Measurements from ENCODE around the gene ADRB2. TPM values are rescaled to one million over a fixed set of nuclear protein-coding genes. Genes with fewer than 3 reads are reported as not detected.

ADRB2 gene
- total RNA-seq, 1 experiment from 2014 or later, result 1.0 TPM

DNA sequence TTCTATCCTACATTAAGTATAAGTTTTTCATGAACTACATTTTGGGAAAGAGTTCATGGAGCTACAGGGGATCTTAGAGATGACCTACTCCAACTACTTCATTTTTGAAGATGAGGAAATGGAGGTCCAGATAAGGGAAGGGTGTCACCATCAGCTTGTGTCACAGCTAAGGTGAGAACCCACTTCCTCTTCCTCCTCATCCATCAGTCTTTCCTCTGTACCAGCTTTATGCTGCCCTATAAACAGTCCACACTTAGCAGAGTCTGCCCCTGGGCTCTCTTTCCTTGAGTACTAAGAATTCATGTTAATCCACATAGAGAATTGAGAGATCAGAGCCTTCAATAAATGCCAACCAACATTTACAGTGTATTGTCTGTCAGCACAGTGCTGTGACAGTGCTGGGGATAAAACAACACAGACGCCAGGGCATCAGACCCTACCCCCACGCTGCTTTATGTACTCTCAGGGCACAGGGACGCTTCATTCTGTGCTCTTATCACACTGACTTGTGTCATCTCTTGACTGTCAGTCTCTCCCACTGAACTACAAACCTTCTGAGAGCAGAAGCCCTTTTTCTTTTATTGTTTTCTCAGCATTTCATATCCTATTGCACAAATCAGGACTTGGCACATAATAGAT lies 22.1 kb downstream of the ADRB2 start:
- in situ Hi-C loops (cut with HindIII; ENCODE audit: low pct_unique_long_range_greater_than_20kb, low sequenced_read_pairs), result no loop called here
- ChIA-PET CTCF (no interaction called here), POLR2A (interaction anchor here (0.7 kb wide), 1 partner anchor 9 kb away, joined by 8 read pairs; no protein-coding TSS in a partner anchor)
- ATAC-seq (no peak), DNase-seq (ENCODE audit: low read depth, low spot score) (no peak)
- no peak overlapping the region for H3K4me3 ChIP-seq (ENCODE audit: low read depth in 2 of 2, low read length in 2 of 2)
- no peaks in the 10 kb centered on the region for H3K9me3 ChIP-seq (ENCODE audit: control insufficient read depth, insufficient read depth, low read depth, low read length)
- BruUV-seq (replicated peaks), result no TSS peak
- no peak for TF ChIP-seq SIN3A (IDR thresholded peaks at IDR 0.05; ENCODE audit: borderline replicate concordance, insufficient read depth, low read depth, low read length)
- TF ChIP-seq, protein P1, sequence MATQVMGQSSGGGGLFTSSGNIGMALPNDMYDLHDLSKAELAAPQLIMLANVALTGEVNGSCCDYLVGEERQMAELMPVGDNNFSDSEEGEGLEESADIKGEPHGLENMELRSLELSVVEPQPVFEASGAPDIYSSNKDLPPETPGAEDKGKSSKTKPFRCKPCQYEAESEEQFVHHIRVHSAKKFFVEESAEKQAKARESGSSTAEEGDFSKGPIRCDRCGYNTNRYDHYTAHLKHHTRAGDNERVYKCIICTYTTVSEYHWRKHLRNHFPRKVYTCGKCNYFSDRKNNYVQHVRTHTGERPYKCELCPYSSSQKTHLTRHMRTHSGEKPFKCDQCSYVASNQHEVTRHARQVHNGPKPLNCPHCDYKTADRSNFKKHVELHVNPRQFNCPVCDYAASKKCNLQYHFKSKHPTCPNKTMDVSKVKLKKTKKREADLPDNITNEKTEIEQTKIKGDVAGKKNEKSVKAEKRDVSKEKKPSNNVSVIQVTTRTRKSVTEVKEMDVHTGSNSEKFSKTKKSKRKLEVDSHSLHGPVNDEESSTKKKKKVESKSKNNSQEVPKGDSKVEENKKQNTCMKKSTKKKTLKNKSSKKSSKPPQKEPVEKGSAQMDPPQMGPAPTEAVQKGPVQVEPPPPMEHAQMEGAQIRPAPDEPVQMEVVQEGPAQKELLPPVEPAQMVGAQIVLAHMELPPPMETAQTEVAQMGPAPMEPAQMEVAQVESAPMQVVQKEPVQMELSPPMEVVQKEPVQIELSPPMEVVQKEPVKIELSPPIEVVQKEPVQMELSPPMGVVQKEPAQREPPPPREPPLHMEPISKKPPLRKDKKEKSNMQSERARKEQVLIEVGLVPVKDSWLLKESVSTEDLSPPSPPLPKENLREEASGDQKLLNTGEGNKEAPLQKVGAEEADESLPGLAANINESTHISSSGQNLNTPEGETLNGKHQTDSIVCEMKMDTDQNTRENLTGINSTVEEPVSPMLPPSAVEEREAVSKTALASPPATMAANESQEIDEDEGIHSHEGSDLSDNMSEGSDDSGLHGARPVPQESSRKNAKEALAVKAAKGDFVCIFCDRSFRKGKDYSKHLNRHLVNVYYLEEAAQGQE (IDR thresholded peaks at IDR 0.05; ENCODE audit: insufficient read depth in 1 of 2, low read depth in 2 of 2, low read length in 1 of 2), result no peak
- TF ChIP-seq POLR2AphosphoS5 (IDR thresholded peaks at IDR 0.05; ENCODE audit: low read depth, low read length), result no peak
- TF ChIP-seq, protein P2, sequence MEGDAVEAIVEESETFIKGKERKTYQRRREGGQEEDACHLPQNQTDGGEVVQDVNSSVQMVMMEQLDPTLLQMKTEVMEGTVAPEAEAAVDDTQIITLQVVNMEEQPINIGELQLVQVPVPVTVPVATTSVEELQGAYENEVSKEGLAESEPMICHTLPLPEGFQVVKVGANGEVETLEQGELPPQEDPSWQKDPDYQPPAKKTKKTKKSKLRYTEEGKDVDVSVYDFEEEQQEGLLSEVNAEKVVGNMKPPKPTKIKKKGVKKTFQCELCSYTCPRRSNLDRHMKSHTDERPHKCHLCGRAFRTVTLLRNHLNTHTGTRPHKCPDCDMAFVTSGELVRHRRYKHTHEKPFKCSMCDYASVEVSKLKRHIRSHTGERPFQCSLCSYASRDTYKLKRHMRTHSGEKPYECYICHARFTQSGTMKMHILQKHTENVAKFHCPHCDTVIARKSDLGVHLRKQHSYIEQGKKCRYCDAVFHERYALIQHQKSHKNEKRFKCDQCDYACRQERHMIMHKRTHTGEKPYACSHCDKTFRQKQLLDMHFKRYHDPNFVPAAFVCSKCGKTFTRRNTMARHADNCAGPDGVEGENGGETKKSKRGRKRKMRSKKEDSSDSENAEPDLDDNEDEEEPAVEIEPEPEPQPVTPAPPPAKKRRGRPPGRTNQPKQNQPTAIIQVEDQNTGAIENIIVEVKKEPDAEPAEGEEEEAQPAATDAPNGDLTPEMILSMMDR (IDR thresholded peaks at IDR 0.05), result no peak
- no peak for TF ChIP-seq TCF7L2 (IDR thresholded peaks at IDR 0.05; ENCODE audit: low read depth, low read length)
- no peak overlapping the region for H3K27ac ChIP-seq (ENCODE audit: low read length)
- intact Hi-C loops (cut with micrococcal nuclease; ENCODE audit: unreplicated experiment), result no loop called here
- no peaks in the 10 kb centered on the region for H3K27me3 ChIP-seq (ENCODE audit: control insufficient read depth, insufficient read depth, low read length)
- H3K36me3 ChIP-seq (ENCODE audit: control insufficient read depth, insufficient read depth, low read length), result no peaks in the 10 kb centered on the region
- H3K4me1 ChIP-seq (ENCODE audit: control insufficient read depth, insufficient read depth, low read length), result no peaks in the 10 kb centered on the region

DNA sequence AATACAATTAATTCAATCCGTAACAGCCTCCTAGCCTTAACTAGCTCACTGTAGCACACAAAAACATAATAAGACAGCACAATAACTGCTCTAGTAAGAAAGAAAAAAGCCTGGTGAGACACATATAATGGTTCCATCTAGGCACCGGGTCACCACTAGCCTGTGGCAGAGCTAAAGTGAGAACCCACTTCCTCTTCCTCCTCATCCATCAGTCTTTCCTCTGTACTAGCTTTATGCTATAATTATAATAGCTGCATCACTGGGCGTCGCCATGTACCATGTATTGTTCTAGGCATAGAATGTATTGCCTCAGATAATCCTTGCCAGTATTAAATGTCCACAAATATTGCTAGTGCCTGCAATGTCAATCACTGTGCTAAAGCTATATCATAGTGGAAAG lies 23.1 kb downstream of the ADRB2 start:
- BruUV-seq (replicated peaks), result no TSS peak
- intact Hi-C loops (cut with micrococcal nuclease; ENCODE audit: unreplicated experiment), result no loop called here

More for the DNA sequence above, 23.1 kb downstream of the ADRB2 start:
- POLR2A ChIA-PET, result no interaction called here
- CTCF ChIA-PET, result no interaction called here
- DNase-seq (ENCODE audit: low read depth, low spot score) (no peak), ATAC-seq (no peak)
- Histone ChIP-seq H3K4me1 (ENCODE audit: control insufficient read depth, insufficient read depth, low read length) (no peaks in the 10 kb centered on the region), H3K27me3 (ENCODE audit: control insufficient read depth, insufficient read depth, low read length) (no peaks in the 10 kb centered on the region), H3K9me3 (ENCODE audit: control insufficient read depth, insufficient read depth, low read depth, low read length) (no peaks in the 10 kb centered on the region), H3K4me3 (ENCODE audit: low read depth in 2 of 2, low read length in 2 of 2) (no peak overlapping the region), H3K27ac (ENCODE audit: low read length) (no peak overlapping the region), H3K36me3 (ENCODE audit: control insufficient read depth, insufficient read depth, low read length) (no peaks in the 10 kb centered on the region)
- TF ChIP-seq, protein P1 (IDR thresholded peaks at IDR 0.05; ENCODE audit: insufficient read depth in 1 of 2, low read depth in 2 of 2, low read length in 1 of 2), result no peak
- TF ChIP-seq TCF7L2 (IDR thresholded peaks at IDR 0.05; ENCODE audit: low read depth, low read length), result no peak
- TF ChIP-seq SIN3A (IDR thresholded peaks at IDR 0.05; ENCODE audit: borderline replicate concordance, insufficient read depth, low read depth, low read length), result no peak
- TF ChIP-seq, protein P2 (IDR thresholded peaks at IDR 0.05), result no peak
- TF ChIP-seq POLR2AphosphoS5 (IDR thresholded peaks at IDR 0.05; ENCODE audit: low read depth, low read length), result no peak
- in situ Hi-C loops (cut with HindIII; ENCODE audit: low pct_unique_long_range_greater_than_20kb, low sequenced_read_pairs), result no loop called here

Measured in Panc1 (cell line).